Right lobe of liver (tissue), 6 donors: ENCODE data around the gene CBR1. TPM values are rescaled to one million over a fixed set of nuclear protein-coding genes. Genes with fewer than 3 reads are reported as not detected.

Experiments
- ATAC-seq, 4 donors: fragments of 200-7000 bp; cut with Tn5 transposase; one replicate each; pipeline ENCODE4 v1.9.1; 2020; ENCODE audit warnings: mild to moderate bottlenecking in 4 of 4, moderate library complexity in 4 of 4
- DNase-seq, 3 donors: peaks; one replicate each; pipeline ENCODE4 v3.0.0-alpha.2; 2020
- H3K27ac ChIP-seq, 3 donors: fragments of 200-600 bp; one replicate each; pipeline ENCODE4 v1.8.0; 2022
- H3K27me3 ChIP-seq, 2 donors: fragments of 200-600 bp; one replicate each; pipeline ENCODE4 v1.8.0; 2022
- H3K36me3 ChIP-seq, 4 donors: fragments of 200-600 bp; sonication (generic) in 1 of 4; one replicate each; pipeline versions ENCODE4 v1.5.1 to v1.8.0; 2017 to 2022; ENCODE audit warnings: control low read depth in 1 of 4
- H3K4me1 ChIP-seq, 4 donors: fragments of 200-600 bp; sonication (generic) in 1 of 4; one replicate each; pipeline versions ENCODE4 v1.5.1 to v1.8.0; 2017 to 2022; ENCODE audit warnings: control low read depth in 1 of 4
- H3K4me3 ChIP-seq, 3 donors: fragments of 200-600 bp; one replicate each; pipeline ENCODE4 v1.8.0; 2022
- H3K9me3 ChIP-seq, 4 donors: fragments of 200-600 bp; sonication (generic) in 1 of 4; one replicate each; pipeline versions ENCODE4 v1.5.1 to v1.8.0; 2017 to 2022; ENCODE audit warnings: control low read depth in 1 of 4
- POLR2A ChIP-seq: fragments of 450-650 bp; IDR thresholded peaks from one replicate; pipeline ENCODE4 v1.6.1; 2017; ENCODE audit warnings: antibody characterized with exemption, mild to moderate bottlenecking
- WGBS: methylation state at CpG from one replicate; pipeline ENCODE4 v1.1.6; 2018; ENCODE audit warnings: low coverage, low lambda C conversion rate; ENCODE audit not compliant: insufficient coverage; ENCODE audit errors: missing lambda C conversion rate; 5-methylcytosine and 5-hydroxymethylcytosine counted together
- intact Hi-C, 2 donors: fragments of 100-400 bp; cut with DNase I; formaldehyde crosslinking; loops; one replicate each; pipeline versions ENCODE4 v1.11.2 to v1.14.1; 2022
- total RNA-seq, 6 experiments: library from RNA; depleted of rRNA in 2 of 6; stranded (reverse); fragments of >200 nt in 2 of 6; fragmentation: NEBNext Ultra II Directional in 3 of 6; extraction: Animal tissue kit (Norgen Biotek cat#: 25700) in 3 of 6; gene quantifications; one replicate each; pipeline versions ENCODE4 v1.1.0 to v1.2.4, GENCODE V29; 2016 to 2023
- TF ChIP-seq, protein P1 (sequence below), 4 donors: fragments of 200-600 bp in 3 of 4; fragments of 450-650 bp in 1 of 4; IDR thresholded peaks; one replicate each; pipeline versions ENCODE4 v1.5.1 to v1.8.0; 2016 to 2022; ENCODE audit warnings: antibody characterized with exemption in 4 of 4, mild to moderate bottlenecking in 2 of 4
- donor health status: DM: no; HTN: yes; CAD: no.
- donor health status: DM: no; HTN: no; CAD: no.
- donor health status: DM: no; HTN: no; CAD: no.
- donor health status: DM: no; HTN: yes; CAD: no.
- donor health status: DM: no; HTN: yes; CAD: no.

Gene CBR1
- total RNA-seq, 6 experiments from 2014 or later = 59.1 to 688 (median 211) TPM

DNA sequence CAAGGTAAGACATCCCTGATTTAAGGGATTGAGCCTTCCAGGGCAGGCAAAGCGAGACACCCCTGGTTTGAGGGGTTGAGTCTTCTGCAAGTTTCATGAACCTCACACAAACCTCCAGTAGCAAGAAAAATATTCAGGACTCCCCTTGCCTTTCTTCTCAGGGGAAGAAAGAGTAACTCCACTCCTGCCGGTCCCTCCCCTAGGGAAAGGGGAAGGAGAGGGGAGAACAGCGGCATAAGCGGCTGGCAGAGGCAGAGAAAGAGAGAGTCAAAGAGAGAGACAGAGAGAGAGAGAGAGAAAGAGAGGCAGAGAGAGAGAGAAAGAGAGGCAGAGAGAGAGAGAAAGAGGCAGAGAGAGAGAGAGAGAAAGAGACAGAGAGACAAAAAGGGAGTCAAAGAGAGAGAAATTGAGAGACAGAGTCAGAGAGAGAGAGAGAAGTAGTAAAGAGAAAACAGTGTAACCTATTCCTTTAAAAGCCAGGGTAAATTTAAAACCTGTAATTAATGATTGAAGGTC lies 35.6 kb downstream of the CBR1 start:
- intact Hi-C loops = no loop called here
- H3K9me3 ChIP-seq = no peaks in the 10 kb centered on the region
- H3K27ac ChIP-seq = no peak overlapping the region
- H3K4me1 ChIP-seq = no peaks in the 10 kb centered on the region
- H3K36me3 ChIP-seq = no peaks in the 10 kb centered on the region
- TF ChIP-seq, protein P1, sequence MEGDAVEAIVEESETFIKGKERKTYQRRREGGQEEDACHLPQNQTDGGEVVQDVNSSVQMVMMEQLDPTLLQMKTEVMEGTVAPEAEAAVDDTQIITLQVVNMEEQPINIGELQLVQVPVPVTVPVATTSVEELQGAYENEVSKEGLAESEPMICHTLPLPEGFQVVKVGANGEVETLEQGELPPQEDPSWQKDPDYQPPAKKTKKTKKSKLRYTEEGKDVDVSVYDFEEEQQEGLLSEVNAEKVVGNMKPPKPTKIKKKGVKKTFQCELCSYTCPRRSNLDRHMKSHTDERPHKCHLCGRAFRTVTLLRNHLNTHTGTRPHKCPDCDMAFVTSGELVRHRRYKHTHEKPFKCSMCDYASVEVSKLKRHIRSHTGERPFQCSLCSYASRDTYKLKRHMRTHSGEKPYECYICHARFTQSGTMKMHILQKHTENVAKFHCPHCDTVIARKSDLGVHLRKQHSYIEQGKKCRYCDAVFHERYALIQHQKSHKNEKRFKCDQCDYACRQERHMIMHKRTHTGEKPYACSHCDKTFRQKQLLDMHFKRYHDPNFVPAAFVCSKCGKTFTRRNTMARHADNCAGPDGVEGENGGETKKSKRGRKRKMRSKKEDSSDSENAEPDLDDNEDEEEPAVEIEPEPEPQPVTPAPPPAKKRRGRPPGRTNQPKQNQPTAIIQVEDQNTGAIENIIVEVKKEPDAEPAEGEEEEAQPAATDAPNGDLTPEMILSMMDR (IDR thresholded peaks at IDR 0.05) = no peak
- TF ChIP-seq POLR2A = no peak
- ATAC-seq (no peak), DNase-seq (no peak)
- no peaks in the 10 kb centered on the region for H3K27me3 ChIP-seq
- 79% methylated on average over 3 of the region's 4 CpGs for WGBS
- H3K4me3 ChIP-seq = no peak overlapping the region

DNA sequence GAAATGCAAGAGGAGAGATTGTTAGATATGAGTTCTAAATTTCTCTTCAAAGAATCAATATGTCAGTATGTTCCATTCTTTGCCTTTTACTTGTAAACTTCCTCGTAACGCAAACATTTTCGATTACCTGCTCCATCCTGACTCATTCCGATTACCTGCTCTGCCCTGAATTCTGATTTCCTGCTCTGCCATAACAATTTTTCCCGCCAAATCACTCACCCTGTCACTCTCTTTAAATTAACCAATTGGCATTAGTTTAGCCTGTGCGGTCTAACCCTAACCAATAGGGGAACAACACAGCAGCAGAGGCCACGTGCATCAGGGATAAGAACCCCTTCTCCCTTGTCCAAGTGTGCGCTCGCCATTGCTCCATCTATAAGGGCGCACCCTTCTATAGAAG lies 40.0 kb downstream of the CBR1 start:
- H3K36me3 ChIP-seq = no peaks in the 10 kb centered on the region
- ATAC-seq (no peak), DNase-seq (no peak)
- H3K4me1 ChIP-seq = peaks cover 0 to 7% (median 0%) of the 10 kb centered on the region in 4 donors
- H3K9me3 ChIP-seq = no peaks in the 10 kb centered on the region
- H3K4me3 ChIP-seq = no peak overlapping the region
- no peak overlapping the region for H3K27ac ChIP-seq
- H3K27me3 ChIP-seq = no peaks in the 10 kb centered on the region
- no peak for TF ChIP-seq POLR2A
- TF ChIP-seq, protein P1 (IDR thresholded peaks at IDR 0.05) = no peak
- intact Hi-C loops = no loop called here
- 89% methylated on average over 10 of the region's 10 CpGs for WGBS

DNA sequence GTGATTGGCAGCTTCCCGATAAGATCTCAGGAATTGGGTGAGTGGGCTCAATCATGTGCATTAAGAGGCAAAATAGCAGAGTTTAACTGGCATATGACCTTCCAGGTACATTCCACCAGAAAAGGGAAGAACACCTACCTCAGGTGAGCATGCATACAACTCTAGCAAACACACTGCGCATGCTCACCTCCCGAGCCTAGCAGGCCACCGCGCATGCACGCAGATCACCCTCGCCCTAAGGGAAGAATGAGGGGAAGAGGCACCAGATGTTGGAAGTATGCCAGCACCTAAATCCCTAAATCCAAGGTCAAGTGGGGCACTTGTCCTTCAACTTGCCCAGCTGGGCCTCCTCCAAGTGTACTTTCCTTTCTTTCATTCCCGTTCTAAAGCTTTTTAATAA lies 41.4 kb downstream of the CBR1 start:
- Histone ChIP-seq H3K4me1 (peaks cover 0 to 7% (median 0%) of the 10 kb centered on the region in 4 donors), H3K4me3 (no peak overlapping the region), H3K9me3 (no peaks in the 10 kb centered on the region), H3K36me3 (no peaks in the 10 kb centered on the region), H3K27ac (no peak overlapping the region), H3K27me3 (no peaks in the 10 kb centered on the region)
- DNase-seq (no peak), ATAC-seq (no peak)
- intact Hi-C loops = no loop called here
- no peak for TF ChIP-seq POLR2A
- TF ChIP-seq, protein P1 (IDR thresholded peaks at IDR 0.05) = no peak
- WGBS = 67% methylated on average over 1 of the region's 8 CpGs

DNA sequence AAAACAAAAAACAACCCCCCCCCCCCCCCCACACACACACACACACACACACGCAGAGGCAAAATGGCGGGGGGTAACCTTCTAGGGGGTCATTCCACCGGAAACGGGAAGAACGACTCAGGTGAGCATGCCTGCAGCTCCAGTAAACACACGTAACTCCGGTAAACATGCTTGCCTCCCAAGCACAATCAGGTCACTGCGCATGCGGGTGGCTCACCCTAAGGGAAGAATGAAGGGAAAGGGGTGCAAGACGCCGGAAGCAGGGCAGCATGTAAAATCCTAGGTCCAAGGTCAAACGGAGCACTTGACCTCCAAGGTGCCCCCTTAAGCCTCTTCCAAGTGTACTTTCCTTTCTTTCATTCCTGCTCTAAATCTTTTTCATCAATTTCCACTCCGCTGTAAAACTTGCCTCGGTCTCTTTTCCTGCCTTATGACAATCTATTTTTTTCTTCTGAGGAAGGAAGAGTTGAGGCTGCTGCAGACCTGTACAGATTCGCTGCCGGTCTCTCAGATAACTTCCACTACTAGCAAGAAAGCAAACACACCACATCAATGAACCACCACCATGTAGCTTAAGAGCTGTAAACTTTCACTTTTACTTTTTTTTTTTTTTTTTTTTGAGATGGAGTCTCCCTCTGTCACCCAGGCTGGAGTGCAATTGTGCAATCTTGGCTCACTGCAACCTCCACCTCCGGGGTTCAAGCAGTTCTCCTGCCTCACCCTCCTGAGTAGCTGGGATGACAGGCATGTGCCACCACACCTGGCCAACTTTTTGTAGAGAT lies 44.0 kb downstream of the CBR1 start:
- intact Hi-C loops = no loop called here
- H3K27me3 ChIP-seq = no peaks in the 10 kb centered on the region
- peak overlapping the region; percentile 23 to 49 (median 47) for H3K4me3 ChIP-seq
- peaks cover 0 to 7% (median 0%) of the 10 kb centered on the region in 4 donors for H3K4me1 ChIP-seq
- peak overlapping the region; percentile 43 to 86 (median 83) for H3K27ac ChIP-seq
- peak; percentile 25 for TF ChIP-seq POLR2A
- TF ChIP-seq, protein P1 (IDR thresholded peaks at IDR 0.05) = no peak
- WGBS = 12% methylated on average over 15 of the region's 17 CpGs
- no peaks in the 10 kb centered on the region for H3K36me3 ChIP-seq
- H3K9me3 ChIP-seq = no peaks in the 10 kb centered on the region
- DNase-seq (peak; percentile 86 to 91 (median 91)), ATAC-seq (peak; percentile 80 to 89 (median 84))
